Dedifferentiated amniotic fluid mesenchymal stem cell (primary cell): Measurements from ENCODE around the gene UBE2S.

Experiments
- DNase-seq: peaks from one replicate; pipeline ENCODE4 v3.0.0-alpha.2; 2016; ENCODE audit errors: extremely low spot score

UBE2S gene

DNA sequence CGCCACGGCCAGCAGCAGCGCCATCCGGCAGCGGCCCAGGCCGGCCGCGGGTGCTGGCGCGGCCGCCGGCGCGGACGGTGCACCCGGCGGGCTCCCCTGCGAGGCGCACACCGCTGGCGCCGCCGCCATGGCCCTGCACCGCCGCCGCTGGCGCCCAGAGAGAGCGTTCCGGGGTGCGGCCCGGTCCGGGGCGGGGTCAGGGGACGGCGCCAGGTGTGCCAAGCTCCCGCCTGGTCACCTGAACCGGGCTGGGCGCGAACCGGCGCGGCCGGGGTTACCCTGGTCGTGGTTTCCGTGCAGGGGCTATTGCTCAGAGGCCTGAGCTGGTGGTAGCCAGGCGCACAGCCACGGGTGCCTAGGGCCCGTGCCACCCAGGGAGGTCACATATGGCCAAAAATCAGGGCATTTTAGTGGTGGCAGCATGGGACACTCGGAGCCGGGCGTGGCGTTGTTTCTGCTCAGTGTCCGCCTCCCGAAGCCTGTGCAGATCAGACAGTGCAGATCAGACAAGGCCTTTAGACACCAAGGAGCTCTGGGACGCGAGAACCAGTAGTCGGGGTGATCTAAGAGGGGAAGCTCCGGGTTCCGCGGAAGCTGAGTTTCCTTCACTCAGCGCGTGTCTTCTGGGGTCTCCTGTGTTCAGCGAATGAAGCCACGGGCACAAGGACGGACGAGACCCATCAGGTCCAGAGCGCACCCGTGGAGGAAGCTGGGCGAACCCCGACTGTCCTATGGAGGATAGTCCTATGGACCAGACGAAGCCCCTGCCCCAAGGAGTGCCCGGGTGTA lies 23.3 kb downstream of the UBE2S start, which contains the start of gene TMEM238:
TSS of gene TMEM238 (minus strand) at position 162 of the 789 bp plus-strand sequence. CDS start at position 129, 33 bp downstream.
- DNase-seq = no peak

DNA sequence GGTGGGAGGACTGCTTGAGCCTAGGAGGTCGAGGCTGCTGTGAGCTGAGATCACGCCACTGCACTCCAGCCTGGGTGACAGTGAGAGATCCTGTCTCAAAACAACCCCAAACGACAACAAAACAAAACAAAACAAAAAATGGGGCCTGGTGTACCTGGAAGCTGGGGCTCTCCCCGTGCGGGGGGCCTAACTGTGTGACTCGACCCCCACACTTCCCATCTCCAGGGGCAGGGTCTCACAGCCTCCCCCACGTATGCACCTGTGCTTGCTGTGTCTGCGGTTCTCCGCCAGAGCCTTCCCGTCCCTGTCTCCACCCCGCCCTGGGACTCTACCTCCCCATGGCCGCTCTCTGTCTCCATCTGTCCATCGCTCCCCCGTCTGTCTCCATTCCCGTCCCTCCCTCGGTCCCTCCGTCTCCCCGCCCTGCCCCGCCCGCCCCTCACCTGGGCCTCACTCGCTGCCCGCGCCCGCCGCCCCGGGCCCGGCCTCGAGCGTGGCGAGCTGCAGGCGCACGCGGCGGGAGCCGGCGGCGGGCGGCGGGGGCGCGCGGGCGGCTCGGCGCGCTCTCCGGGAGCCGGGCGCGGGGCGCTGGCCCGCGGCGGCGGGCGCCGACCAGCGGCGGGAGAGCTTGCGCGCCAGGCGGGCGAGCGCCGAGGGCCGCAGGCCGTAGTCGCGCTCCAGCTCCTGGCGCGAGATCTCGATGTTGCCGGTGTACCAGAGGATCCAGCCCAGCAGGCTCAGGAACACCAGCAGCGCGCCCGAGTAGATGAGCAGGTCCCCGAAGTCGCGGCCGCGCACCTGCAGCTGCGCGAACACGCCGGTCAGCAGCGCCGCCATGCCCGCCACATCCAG lies 24.1 kb downstream of the UBE2S start:
- peak; percentile 27 for DNase-seq

DNA sequence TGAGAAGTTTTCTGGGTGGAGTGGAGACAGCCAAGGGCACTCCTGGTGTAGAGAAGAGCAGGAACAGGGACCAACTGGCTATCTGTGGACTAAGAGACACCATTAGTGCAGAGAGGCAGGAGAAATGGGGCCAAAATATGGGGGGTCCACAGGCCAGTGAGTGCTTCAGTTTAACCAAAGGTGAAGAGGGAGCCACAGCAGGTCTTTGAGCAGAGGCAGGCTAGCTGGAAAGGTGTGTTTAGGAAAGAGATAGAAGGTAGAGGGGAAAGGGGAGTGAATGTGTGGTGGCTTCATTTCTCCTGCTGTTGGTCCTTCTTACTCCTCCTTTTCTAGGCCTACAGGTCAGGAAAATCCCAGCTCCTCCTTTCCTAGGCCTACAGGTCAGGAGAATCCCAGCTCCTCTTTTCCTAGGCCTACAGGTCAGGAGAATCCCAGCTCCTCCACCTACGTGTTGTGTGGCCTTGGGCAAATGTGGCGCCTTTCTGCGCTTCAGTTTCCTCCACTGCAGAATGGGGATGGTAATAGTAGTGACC lies 25.0 kb downstream of the UBE2S start:
- DNase-seq = no peak

DNA sequence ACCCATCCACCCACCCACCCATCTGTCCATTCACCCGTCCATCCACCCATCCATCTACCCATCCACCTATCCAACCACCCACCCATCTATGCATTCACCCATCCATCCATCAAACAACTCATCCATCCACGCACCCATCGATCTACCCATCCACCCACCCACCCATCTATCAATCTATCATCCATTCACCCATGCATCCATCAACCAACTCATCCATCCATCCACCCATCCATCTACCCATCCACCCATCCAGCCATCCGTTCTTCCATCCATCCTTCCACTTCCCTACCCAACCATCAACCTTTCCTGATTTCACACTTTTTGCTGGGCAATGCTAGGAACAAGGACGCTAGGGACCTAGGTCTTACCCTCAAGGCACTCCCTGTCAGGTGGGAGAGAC lies 25.6 kb downstream of the UBE2S start:
- DNase-seq = no peak

DNA sequence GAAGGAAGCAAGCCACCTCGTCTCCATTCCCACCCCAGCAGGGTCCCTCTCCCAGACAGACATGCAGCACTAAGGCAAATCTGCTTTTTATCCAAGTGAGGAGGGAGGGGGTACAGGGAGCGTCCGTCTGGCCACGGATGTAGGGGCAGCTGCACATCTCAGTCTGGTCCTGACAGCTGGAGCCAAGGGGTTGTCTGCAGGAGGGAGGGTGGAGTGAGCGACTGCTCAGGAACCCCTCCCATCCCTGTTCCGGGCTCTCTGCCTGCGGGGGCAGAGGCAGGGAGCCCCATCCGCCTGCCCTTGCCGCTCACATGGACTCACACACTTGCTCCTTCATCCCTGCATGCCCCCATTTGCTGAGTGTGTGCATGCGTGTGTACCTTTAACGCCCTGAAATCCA lies 28.4 kb downstream of the UBE2S start:
- DNase-seq = no peak

DNA sequence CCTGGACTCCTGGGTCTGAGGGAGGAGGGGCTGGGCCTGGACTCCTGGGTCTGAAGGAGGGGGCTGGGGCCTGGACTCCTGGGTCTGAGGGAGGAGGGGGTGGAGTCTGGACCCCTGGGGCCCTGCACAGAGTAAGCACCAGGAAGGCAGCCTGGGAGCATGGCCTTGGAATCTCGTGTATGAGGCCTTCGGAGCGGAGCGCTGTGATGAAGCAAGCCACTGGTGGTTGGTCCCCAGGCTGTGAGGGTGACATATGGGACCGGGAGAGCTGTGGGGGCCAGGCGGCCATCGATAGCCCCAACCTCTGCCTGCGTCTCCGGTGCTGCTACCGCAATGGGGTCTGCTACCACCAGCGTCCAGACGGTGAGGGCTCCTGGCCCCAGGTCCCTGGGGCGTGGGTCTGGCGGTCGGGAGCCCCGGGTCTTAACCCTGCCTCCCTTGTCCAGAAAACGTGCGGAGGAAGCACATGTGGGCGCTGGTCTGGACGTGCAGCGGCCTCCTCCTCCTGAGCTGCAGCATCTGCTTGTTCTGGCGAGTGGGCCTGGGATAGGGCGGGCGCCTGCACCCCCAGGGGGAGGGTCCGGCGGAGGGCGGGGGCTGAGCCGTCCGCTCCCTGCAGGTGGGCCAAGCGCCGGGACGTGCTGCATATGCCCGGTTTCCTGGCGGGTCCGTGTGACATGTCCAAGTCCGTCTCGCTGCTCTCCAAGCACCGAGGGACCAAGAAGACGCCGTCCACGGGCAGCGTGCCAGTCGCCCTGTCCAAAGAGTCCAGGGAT lies 30.0 kb downstream of the UBE2S start:
- DNase-seq = no peak

DNA sequence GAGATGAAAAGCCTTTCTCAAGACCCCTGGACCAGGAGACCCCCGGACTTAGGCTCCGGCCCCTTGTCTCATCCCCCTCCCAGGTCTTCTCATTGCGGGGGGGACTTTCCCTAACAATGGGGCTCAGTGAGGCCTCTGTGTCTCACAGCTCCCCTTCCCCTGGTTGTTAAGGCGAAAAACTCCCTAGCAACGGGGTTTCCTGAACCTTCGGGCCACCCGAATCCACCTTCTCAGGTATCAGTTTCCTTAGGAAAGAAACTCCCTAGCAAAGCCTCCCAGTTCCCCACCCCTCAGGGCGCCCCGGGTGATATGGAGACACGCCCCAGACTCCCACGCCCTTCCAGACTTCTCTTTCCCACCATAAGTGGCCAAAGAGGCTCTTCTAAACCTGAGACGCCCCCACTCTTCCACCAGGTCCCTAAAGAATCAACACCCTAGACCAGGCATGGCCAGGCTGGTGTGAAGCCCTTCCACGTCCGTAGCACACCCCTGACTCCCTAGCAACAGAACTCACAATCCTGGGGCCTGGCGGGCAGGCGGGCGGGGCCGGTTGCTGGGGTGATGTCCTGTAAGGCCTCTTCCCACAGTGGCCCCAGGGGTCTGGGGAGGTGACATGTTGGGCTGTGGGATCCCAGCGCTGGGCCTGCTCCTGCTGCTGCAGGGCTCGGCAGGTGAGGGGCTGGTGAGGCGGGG lies 31.2 kb downstream of the UBE2S start, which contains the start of gene TMEM190:
TSS of gene TMEM190 (plus strand) at position 586 of the 693 bp plus-strand sequence. CDS start at position 614, 28 bp downstream.
- DNase-seq = no peak

DNA sequence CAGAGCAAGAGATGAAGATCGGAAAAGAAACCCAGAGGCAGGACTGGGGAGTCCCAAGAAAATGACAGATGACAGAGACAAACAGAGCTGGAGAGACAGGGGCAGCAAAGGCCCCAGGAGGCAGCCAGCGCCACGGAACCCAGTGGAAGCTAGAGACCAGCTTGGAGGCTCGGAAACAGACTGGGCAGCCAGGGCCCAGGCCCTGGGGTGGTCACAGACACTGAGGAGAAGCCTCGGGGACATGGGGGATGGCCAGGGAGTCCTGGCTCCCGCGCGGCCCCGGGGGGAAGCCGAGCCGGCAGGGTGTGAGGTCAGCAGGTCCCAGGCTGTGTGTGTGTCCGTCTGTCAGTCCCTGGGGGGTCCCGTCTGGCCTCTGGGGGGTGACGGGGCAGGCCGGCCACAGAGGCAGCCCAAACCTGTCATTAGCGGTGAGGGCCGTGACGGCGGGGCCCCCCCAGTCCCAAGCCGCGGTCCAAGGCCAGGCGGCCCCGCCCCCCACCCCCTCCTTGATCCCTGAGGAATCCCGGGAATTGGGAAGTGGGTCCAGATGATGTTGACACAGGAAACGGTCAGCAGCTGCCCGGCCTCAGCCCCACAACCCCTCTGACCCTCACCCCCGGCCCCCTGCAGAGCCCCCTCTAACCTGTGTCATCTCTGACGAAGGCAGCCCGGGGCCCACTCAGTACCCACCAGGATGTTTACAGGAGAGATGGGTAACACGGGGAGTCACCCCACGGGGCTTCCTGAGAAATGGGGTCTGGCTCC lies 33.4 kb downstream of the UBE2S start:
- no peak for DNase-seq

DNA sequence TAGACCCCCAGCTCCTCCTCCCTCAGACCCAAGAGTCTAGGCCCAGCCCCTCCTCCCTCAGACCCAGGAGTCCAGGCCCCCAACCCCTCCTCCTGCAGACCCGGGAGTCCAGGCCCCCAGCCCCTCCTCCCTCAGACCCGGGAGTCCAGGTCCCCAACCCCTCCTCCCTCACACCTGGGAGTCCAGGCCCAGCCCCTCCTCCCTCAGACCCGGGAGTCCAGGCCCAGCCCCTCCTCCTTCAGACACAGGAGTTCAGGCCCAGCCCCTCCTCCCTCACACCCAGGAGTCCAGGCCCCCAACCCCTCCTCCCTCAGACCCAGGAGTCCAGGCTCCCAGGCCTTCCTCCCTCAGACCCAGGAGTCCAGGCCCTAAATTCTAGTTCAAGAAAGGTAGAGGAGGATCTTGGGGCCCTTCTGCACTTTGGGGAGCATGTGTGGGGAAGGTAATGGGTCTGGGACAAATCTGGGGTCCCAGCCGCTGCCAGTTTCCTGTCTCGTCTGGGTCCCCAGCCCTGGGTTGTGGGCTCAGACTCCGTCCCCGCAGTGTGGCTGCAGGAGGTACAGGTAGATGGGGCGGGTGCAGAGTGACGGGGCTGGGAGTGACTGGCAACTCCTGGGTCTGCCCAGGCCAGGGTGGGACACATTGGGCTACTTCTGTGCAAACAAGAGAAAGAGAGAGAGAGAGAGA lies 34.1 kb downstream of the UBE2S start:
- no peak for DNase-seq

DNA sequence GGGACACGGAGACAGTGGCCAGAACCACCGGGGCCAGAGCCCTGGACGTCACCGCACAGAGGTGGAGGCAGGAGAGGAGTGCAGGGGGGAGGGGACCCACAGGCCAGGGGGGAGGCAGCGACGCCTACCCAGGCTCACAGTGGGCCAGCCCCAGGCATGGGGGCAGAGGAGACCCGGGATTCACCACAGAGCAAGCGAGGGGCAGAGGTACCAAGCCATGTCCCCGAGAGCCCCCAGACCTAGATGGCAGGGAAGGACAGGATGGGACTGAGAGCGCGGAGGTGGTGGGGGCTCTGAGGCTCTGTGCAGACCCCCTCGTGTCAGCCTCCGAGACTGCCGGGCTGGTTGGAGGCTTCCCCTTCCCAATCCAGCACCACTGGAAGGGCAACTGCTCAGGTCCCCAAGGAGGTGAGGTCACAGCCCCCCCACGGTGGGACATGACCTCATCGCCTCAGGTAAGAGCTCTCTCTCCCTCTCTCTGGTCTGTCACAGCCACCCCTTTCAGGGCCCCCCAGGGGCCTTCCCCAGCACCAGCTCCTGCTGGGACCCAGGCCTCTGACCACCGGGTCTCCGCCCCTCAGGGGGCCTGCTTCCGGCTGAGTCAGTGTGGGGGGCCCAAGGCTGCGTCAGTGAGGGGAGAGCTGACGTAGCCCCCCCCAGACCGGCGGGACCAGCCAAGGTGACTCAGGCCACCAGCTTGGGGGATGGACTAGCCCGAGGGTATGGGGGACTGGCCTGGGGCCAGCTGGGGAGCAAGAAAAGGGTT lies 35.1 kb downstream of the UBE2S start:
- no peak for DNase-seq

DNA sequence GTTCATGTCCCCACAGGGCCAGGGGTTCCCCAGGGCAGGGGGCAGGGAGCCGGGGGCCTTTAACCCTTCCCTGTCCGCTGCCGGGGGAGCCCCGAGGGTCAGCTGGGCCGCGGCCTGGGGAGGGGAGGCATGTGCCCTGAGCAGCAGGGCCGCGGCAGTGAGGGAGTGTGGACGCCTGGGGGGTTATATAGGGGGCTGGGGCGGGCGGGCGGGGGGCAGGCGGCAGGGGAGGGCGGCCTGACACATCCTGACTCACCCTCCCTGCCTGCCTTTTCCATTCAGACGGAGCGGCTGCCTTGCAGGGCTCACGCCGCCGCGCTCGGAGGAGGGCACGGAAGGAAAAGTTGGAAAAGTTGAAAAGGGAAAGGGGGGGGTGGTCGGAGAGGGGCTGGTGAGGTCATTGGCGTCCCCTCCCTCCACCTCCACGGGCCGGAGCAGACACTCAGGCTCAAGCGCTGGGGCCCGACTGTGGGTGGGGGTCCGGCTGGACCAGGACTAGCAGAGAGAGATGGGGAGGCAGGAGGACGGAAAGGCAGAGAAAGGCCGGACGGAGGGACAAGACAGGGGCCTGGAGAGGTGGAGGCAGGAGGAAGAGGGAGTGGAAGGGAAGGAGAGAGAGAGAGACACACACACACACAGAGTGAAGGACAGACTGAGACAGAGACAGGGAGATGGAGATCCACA lies 37.1 kb downstream of the UBE2S start, which contains the start of gene IL11:
TSS of gene IL11 (minus strand) at position 159 of the 684 bp plus-strand sequence. CDS start at position 6, 153 bp downstream.
- no peak for DNase-seq

DNA sequence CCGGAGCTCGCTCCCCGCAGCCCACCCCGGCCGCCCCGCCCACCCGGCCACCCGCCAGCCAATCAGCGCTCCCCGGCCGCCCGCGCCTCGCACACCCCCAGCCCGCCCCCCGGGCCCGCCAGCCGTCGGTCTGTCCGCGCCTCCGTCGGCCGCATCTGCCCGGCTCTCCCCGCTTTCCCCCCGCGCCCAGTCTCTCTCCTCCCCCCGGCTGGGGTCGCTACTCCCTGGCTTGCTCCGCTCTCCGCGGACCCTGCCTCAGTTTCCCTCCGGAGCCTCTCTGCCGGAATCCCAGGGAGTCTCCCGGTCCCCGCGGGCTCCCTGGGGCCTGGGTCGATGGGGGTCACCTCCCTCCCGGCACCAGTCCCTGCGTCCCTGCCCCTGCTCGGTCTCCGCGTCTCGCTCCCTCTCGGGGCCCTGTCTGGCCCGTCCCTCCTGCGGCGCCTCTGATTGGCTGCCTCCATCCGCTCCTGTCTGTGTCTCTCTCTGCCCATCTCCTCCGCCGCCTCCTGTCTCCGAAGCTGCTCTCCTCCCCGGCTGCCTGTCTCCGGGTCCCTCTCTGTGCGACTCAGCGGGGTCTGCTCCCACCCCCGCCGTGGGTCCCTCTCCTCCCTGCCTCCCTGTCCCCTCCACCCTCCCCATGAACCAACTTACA lies 37.8 kb downstream of the UBE2S start:
- DNase-seq = peak; percentile 54

DNA sequence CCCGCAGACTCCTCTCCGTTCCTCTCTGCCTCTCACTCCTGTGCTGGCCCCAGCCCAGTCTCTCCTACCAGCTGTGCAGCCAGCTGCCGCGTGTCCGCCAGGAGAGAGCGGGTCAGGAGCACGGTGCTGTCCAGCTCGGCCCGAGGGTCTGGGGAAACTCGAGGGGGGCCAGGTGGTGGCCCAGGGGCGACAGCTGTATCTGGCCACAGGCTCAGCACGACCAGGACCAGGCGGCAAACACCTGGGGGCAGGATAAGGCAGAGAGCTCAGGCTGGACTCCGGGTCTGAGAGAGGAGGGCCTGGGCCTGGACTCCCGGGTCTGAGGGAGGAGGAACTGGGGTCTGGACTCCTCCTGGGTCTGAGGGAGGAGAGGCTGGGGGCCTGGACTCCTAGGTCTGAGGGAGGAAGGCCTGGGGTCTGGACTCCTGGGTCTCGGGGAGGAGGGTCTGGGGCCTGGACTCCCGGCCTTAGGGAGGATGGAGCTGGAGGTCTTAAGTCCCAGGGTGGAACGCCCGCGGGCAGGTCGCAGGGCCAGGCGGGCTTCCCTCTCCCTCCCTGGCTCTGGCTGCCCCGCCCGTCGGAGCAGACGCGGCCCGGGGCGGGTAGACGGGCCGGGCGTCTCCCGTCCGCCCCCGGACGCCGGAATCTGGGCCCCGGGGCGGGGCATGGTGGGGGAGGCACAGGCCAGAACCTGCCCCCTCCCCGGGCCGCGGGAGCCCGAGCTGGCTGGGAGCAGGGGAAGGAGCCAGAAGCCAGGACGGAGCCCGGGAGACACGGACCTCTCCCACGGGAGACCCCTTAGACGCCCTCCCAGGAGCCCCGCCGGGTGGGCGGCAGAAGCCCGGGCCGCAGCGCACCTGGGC lies 38.7 kb downstream of the UBE2S start:
- peak; percentile 34 for DNase-seq

DNA sequence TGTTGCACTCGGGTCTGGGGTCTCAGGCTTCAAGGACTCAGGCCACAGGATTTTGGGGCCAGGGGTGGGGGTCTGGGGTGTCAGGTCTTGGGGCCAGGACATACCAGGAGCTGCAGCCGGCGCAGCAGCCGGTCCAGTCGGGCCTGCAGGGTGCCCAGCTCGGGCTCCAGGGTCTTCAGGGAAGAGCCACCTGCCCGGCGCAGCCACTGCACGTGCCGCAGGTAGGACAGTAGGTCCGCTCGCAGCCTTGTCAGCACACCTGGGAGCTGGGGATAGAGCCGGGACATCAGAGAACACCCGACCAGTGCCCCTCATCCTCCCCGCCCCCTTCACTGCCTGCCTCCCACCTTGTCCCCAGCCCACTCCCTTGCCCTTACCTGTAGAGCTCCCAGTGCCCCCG lies 39.5 kb downstream of the UBE2S start:
- no peak for DNase-seq

DNA sequence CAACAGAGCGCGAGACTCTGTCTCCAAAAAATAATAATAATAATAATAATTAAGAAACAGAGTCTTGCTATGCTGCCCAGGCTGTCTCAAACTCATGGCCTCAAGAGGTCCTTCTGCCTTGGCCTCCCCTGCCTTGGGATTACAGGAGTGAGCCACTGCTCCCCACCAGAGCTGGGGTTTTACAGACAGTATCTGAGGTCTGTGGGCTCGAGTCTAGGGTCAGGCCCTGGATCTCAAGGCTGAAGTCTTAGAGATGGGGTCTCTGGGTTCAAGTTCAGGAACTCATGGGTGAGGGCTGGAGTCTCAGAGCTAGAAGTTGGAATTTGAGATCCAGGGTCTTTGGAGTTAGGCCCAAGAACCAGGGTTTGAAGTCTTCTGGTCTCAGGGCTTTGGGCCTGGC lies 40.8 kb downstream of the UBE2S start:
- no peak for DNase-seq

DNA sequence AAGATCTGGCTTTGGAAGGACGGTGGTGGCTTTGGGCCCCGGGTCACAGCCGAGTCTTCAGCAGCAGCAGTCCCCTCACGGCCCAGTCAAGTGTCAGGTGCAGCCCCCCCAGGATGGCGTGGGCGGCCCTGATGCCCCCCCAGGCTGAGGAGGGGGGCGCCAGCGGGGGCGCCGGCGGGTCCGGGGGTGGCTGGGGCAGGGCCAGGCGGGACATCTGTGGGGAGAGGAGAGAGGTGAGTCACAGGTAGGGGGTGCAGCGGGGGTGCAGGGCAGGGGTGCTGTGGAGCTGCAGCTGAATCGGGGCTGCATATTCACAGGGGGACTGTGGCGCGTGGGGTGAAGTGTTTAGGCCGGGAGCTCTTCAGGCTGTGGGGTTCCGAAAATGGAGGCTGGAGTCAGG lies 41.6 kb downstream of the UBE2S start:
- DNase-seq = no peak

DNA sequence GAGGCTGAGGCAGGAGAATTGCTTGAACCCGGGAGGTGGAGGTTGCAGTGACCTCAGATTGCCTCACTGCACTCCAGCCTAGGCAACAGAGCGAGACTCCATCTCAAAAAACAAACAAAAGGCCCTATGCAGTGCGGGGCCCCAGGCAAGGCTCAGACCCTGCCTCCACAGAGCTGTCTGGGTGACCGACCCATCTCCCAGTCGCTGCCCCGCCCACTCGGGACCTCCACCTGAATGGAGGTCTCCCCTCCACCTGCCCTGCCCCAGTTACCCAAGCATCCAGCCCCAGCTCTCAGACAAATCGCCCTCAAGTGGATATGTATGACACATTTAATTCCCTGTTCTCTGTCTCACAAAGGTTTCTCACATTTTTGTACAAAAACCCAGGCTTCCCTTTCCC lies 42.3 kb downstream of the UBE2S start:
- DNase-seq = no peak
